BLaER1 (cell line): Measurements from ENCODE around the gene ARHGAP23.
A peak's percentile ranks its signal among the peaks of the same experiment; 100 is the strongest.

ENCODE experiments used
- H3K27ac ChIP-seq: shearing (Covaris generic); formaldehyde crosslinking; 2 replicates; pipeline ENCODE4 v1.8.1; 2022
- H3K27me3 ChIP-seq: shearing (Covaris generic); formaldehyde crosslinking; 2 replicates; pipeline ENCODE4 v1.8.1; 2022
- H3K36me3 ChIP-seq: shearing (Covaris generic); formaldehyde crosslinking; 2 replicates; pipeline ENCODE4 v1.8.1; 2022
- H3K4me1 ChIP-seq: shearing (Covaris generic); formaldehyde crosslinking; 2 replicates; pipeline ENCODE4 v1.8.1; 2022
- H3K4me2 ChIP-seq: shearing (Covaris generic); formaldehyde crosslinking; 2 replicates; pipeline ENCODE4 v1.8.1; 2022
- H3K4me3 ChIP-seq: shearing (Covaris generic); formaldehyde crosslinking; 2 replicates; pipeline ENCODE4 v1.8.1; 2022
- H3K9ac ChIP-seq: shearing (Covaris generic); formaldehyde crosslinking; 2 replicates; pipeline ENCODE4 v1.8.1; 2022
- H3K9me3 ChIP-seq: shearing (Covaris generic); formaldehyde crosslinking; 2 replicates; pipeline ENCODE4 v1.8.1; 2022
- H4K20me1 ChIP-seq: shearing (Covaris generic); formaldehyde crosslinking; 2 replicates; pipeline ENCODE4 v1.8.1; 2022
- Cebpa-rat ChIP-seq: shearing (Covaris generic); IDR thresholded peaks from 2 replicates; pipeline ENCODE4 v1.8.1; 2022

Gene ARHGAP23

GRCh38 chr17:38504216-38504615 is 76.0 kb downstream of the ARHGAP23 start:
- Histone ChIP-seq H3K4me3 (no peak overlapping the region), H3K4me1 (no peaks in the 10 kb centered on the region), H3K4me2 (no peak overlapping the region), H3K27ac (no peak overlapping the region), H3K36me3 (peaks cover 69% of the 10 kb centered on the region), H3K27me3 (peaks cover 19% of the 10 kb centered on the region), H3K9ac (no peak overlapping the region), H4K20me1 (peaks cover 30% of the 10 kb centered on the region), H3K9me3 (no peaks in the 10 kb centered on the region)
- no peak for TF ChIP-seq Cebpa-rat

- no peak for TF ChIP-seq Cebpa-rat
- H3K9ac ChIP-seq: no peak overlapping the region
- H4K20me1 ChIP-seq: peaks cover 62% of the 10 kb centered on the region
Measured at GRCh38 chr17:38507436-38507835, 79.2 kb downstream of the ARHGAP23 start.

GRCh38 chr17:38507921-38508569 is 79.8 kb downstream of the ARHGAP23 start:
- Histone ChIP-seq H3K4me1 (peaks cover 10% of the 10 kb centered on the region), H3K4me2 (no peak overlapping the region), H3K27ac (no peak overlapping the region), H3K9ac (no peak overlapping the region), H3K36me3 (peaks cover 48% of the 10 kb centered on the region), H4K20me1 (peaks cover 64% of the 10 kb centered on the region), H3K4me3 (no peak overlapping the region), H3K27me3 (peaks cover 45% of the 10 kb centered on the region), H3K9me3 (no peaks in the 10 kb centered on the region)
- TF ChIP-seq Cebpa-rat: no peak

More at GRCh38 chr17:38507436-38507835, 79.2 kb downstream of the ARHGAP23 start:
- H3K4me3 ChIP-seq: no peak overlapping the region
- no peaks in the 10 kb centered on the region for H3K9me3 ChIP-seq
- peaks cover 54% of the 10 kb centered on the region for H3K36me3 ChIP-seq
- no peak overlapping the region for H3K27ac ChIP-seq
- peaks cover 10% of the 10 kb centered on the region for H3K4me1 ChIP-seq
- peaks cover 45% of the 10 kb centered on the region for H3K27me3 ChIP-seq
- H3K4me2 ChIP-seq: no peak overlapping the region

GRCh38 chr17:38508570-38508950 is 80.3 kb downstream of the ARHGAP23 start:
- Histone ChIP-seq H3K4me2 (no peak overlapping the region), H3K4me1 (peaks cover 10% of the 10 kb centered on the region), H4K20me1 (peaks cover 64% of the 10 kb centered on the region), H3K27ac (no peak overlapping the region), H3K4me3 (no peak overlapping the region), H3K9me3 (no peaks in the 10 kb centered on the region), H3K36me3 (peaks cover 43% of the 10 kb centered on the region), H3K9ac (no peak overlapping the region), H3K27me3 (peaks cover 45% of the 10 kb centered on the region)
- no peak for TF ChIP-seq Cebpa-rat

GRCh38 chr17:38508954-38509771 is 80.9 kb downstream of the ARHGAP23 start:
- H3K4me2 ChIP-seq: peak overlapping the region; percentile 61
- H3K4me3 ChIP-seq: peak overlapping the region; percentile 48; the same call in 1 of the 2 replicates
- peaks cover 64% of the 10 kb centered on the region for H4K20me1 ChIP-seq
- H3K27me3 ChIP-seq: peaks cover 45% of the 10 kb centered on the region
- H3K9ac ChIP-seq: no peak overlapping the region
- peaks cover 10% of the 10 kb centered on the region for H3K4me1 ChIP-seq
- no peak overlapping the region for H3K27ac ChIP-seq
- H3K36me3 ChIP-seq: peaks cover 37% of the 10 kb centered on the region
- no peak for TF ChIP-seq Cebpa-rat
- H3K9me3 ChIP-seq: no peaks in the 10 kb centered on the region

- peaks cover 45% of the 10 kb centered on the region for H3K27me3 ChIP-seq
- peak overlapping the region; percentile 48 for H3K4me3 ChIP-seq
- H3K9ac ChIP-seq: no peak overlapping the region
- H3K9me3 ChIP-seq: no peaks in the 10 kb centered on the region
- peaks cover 10% of the 10 kb centered on the region for H3K4me1 ChIP-seq
- H4K20me1 ChIP-seq: peaks cover 64% of the 10 kb centered on the region
- no peak for TF ChIP-seq Cebpa-rat
- H3K27ac ChIP-seq: no peak overlapping the region
- peak overlapping the region; percentile 61 for H3K4me2 ChIP-seq
- peaks cover 30% of the 10 kb centered on the region for H3K36me3 ChIP-seq
Measured at GRCh38 chr17:38509772-38510420, 81.6 kb downstream of the ARHGAP23 start.

GRCh38 chr17:38510421-38511149 is 82.3 kb downstream of the ARHGAP23 start:
- H3K36me3 ChIP-seq: peaks cover 27% of the 10 kb centered on the region
- H3K4me3 ChIP-seq: peak overlapping the region; percentile 48
- H3K4me1 ChIP-seq: peaks cover 10% of the 10 kb centered on the region
- TF ChIP-seq Cebpa-rat: no peak
- H3K9me3 ChIP-seq: no peaks in the 10 kb centered on the region
- peak overlapping the region; percentile 61 for H3K4me2 ChIP-seq
- no peak overlapping the region for H3K27ac ChIP-seq
- H3K9ac ChIP-seq: no peak overlapping the region
- H3K27me3 ChIP-seq: peaks cover 45% of the 10 kb centered on the region
- H4K20me1 ChIP-seq: peaks cover 63% of the 10 kb centered on the region

- H3K9me3 ChIP-seq: no peaks in the 10 kb centered on the region
- peaks cover 19% of the 10 kb centered on the region for H3K36me3 ChIP-seq
- peaks cover 10% of the 10 kb centered on the region for H3K4me1 ChIP-seq
- H3K9ac ChIP-seq: no peak overlapping the region
- peaks cover 45% of the 10 kb centered on the region for H3K27me3 ChIP-seq
- no peak for TF ChIP-seq Cebpa-rat
- peaks cover 55% of the 10 kb centered on the region for H4K20me1 ChIP-seq
- H3K4me2 ChIP-seq: no peak overlapping the region
- no peak overlapping the region for H3K4me3 ChIP-seq
- no peak overlapping the region for H3K27ac ChIP-seq
Measured at GRCh38 chr17:38511150-38512108, 83.2 kb downstream of the ARHGAP23 start.
